ENCODE results near the gene REEP6. TPM values are rescaled to one million over a fixed set of nuclear protein-coding genes. Genes with fewer than 3 reads are reported as not detected.

Gene REEP6
- total RNA-seq, 1 experiment from 2014 or later: 10.5 TPM

GRCh38 chr19:1471010-1471514, 19.9 kb upstream of the REEP6 start:
- peak; percentile 41; the same call in 1 of the 3 replicates for TF ChIP-seq CTCF (conservative IDR thresholded peaks at IDR 0.05)
- Histone ChIP-seq H3K14ac (ENCODE audit: insufficient read depth, low read length) (no peak overlapping the region), H3K79me1 (ENCODE audit: insufficient read depth, low read depth, low read length, poor library complexity, severe bottlenecking) (no peaks in the 10 kb centered on the region), H3K56ac (ENCODE audit: insufficient read length, low read depth, low read length) (no peak overlapping the region), H3K4me2 (ENCODE audit: insufficient read depth, insufficient read length, low read length) (peak overlapping the region; percentile 11), H3K27ac (ENCODE audit: insufficient read length, low read depth, low read length) (no peak overlapping the region), H3K27me3 (ENCODE audit: insufficient read depth, low read length) (peaks cover 43% of the 10 kb centered on the region), H4K8ac (replicated peaks; ENCODE audit: insufficient read length, low read depth, low read length) (no peak overlapping the region), H2BK12ac (ENCODE audit: insufficient read length, low read depth, low read length) (no peak overlapping the region), H3K4me1 (ENCODE audit: insufficient read depth, low read length) (no peaks in the 10 kb centered on the region), H3K23me2 (ENCODE audit: insufficient read length, low read depth, low read length, poor library complexity, severe bottlenecking) (peaks cover 9% of the 10 kb centered on the region), H4K91ac (ENCODE audit: insufficient read length, low read depth, low read length) (no peak overlapping the region), H2BK20ac (ENCODE audit: low read depth, low read length, poor library complexity, severe bottlenecking) (no peak overlapping the region), H3K9ac (ENCODE audit: extremely low read depth, insufficient read length, low read length) (no peak overlapping the region), H3K18ac (ENCODE audit: insufficient read length, low read depth, low read length) (no peak overlapping the region), H2AFZ (ENCODE audit: low read length) (no peak overlapping the region), H3T11ph (ENCODE audit: low read length) (no peak overlapping the region), H3K4ac (ENCODE audit: low read depth, low read length) (no peak overlapping the region), H4K20me1 (ENCODE audit: control insufficient read depth, insufficient read depth, insufficient read length) (peaks cover 3% of the 10 kb centered on the region), H2BK15ac (ENCODE audit: low read depth, low read length) (no peak overlapping the region), H3K79me2 (ENCODE audit: insufficient read depth, low read length) (no peaks in the 10 kb centered on the region), H2AK5ac (ENCODE audit: insufficient read length, low read length) (no peak overlapping the region), H3K9me3 (ENCODE audit: control insufficient read depth, low read depth, low read length) (no peaks in the 10 kb centered on the region), H4K5ac (ENCODE audit: insufficient read length, low read depth, low read length) (no peak overlapping the region), H3K23ac (ENCODE audit: insufficient read length, low read depth, low read length) (no peak overlapping the region), H2BK5ac (ENCODE audit: insufficient read length, low read length) (no peak overlapping the region), H2BK120ac (ENCODE audit: low read depth, low read length, poor library complexity, severe bottlenecking) (no peak overlapping the region)
- Mint-ChIP-seq H3K27me3 (ENCODE audit: low read depth) (peaks cover 63% of the 10 kb centered on the region), H3K9me3 (no peaks in the 10 kb centered on the region), H3K36me3 (ENCODE audit: insufficient read depth in 1 of 3, low read depth in 3 of 3) (0 out of 7 replicates have a peak, but pooled peaks cover 0 to 3% (median 0%) of the 10 kb centered on the region in 3 experiments), H3K4me1 (peaks cover 2 to 9% of the 10 kb centered on the region in 2 experiments; a peak in 3 of 4 replicates), H3K27ac (no peak overlapping the region), H3K4me3 (peak overlapping the region; percentile 38 to 75; a peak in 4 of 5 replicates)
- peak; percentile 84 for DNase-seq
- no CpG with 5 or more reads among the region's 28 CpGs for WGBS (ENCODE audit: extremely low coverage, insufficient read length, low lambda C conversion rate)
